Neural cell (in vitro differentiated cells): ENCODE data around the gene BCL2L11. TPM values are rescaled to one million over a fixed set of nuclear protein-coding genes. Genes with fewer than 3 reads are reported as not detected.

Experiments
- H2AFZ ChIP-seq: fragments of 200-600, 300-800 bp; sonication (generic), shearing (Covaris generic); 2 replicates; pipeline ENCODE4 v1.6.0; 2014; ENCODE audit warnings: low read depth, mild to moderate bottlenecking, antibody characterized with exemption, low read length, moderate library complexity
- H3F3A ChIP-seq: fragments of 200-600 bp; shearing (Covaris generic); 2 replicates; pipeline ENCODE4 v1.6.1; 2016; ENCODE audit warnings: mild to moderate bottlenecking, moderate library complexity, mixed read lengths, antibody characterized with exemption, low read length; ENCODE audit not compliant: insufficient read depth, poor library complexity, severe bottlenecking
- H3K27ac ChIP-seq: fragments of 200-600, 300-800 bp; sonication (generic), shearing (Covaris generic); 2 replicates; pipeline ENCODE4 v1.5.1; 2014; ENCODE audit warnings: mild to moderate bottlenecking, low read length, moderate library complexity
- H3K27me3 ChIP-seq: fragments of 300-800, 200-600 bp; sonication (generic), shearing (Covaris generic); 2 replicates; pipeline ENCODE4 v1.6.0; 2014; ENCODE audit warnings: mild to moderate bottlenecking, low read depth, low read length, moderate library complexity; ENCODE audit not compliant: insufficient read depth
- H3K36me3 ChIP-seq: fragments of 300-800, 200-600 bp; sonication (generic), shearing (Covaris generic); 2 replicates; pipeline ENCODE4 v1.5.1; 2014; ENCODE audit warnings: mild to moderate bottlenecking, antibody characterized with exemption, low read length, moderate library complexity; ENCODE audit not compliant: insufficient read depth
- H3K4me2 ChIP-seq: fragments of 300-800, 200-600 bp; sonication (generic), shearing (Covaris generic); 2 replicates; pipeline ENCODE4 v1.6.0; 2014; ENCODE audit warnings: mild to moderate bottlenecking, low read length
- H3K4me3 ChIP-seq: fragments of 300-800, 200-600 bp; sonication (generic), shearing (Covaris generic); 2 replicates; pipeline ENCODE4 v1.5.1; 2014; ENCODE audit warnings: mild to moderate bottlenecking, low read length, moderate library complexity
- H3K79me2 ChIP-seq: fragments of 200-600 bp; shearing (Covaris generic); replicated peaks from 2 replicates; pipeline ENCODE4 v1.6.0; 2014; ENCODE audit warnings: mild to moderate bottlenecking, low read length, moderate library complexity; ENCODE audit not compliant: insufficient read depth
- H3K9ac ChIP-seq: fragments of 300-800, 200-600 bp; sonication (generic), shearing (Covaris generic); 2 replicates; pipeline ENCODE4 v1.6.1; 2016; ENCODE audit warnings: mild to moderate bottlenecking, low read length, mixed read lengths
- H3K9me2 ChIP-seq: fragments of 200-600 bp; shearing (Covaris generic); 2 replicates; pipeline ENCODE4 v1.6.1; 2016; ENCODE audit warnings: mild to moderate bottlenecking, low read length, mixed read lengths; ENCODE audit not compliant: insufficient read depth
- H3K9me3 ChIP-seq: fragments of 200-600, 300-800 bp; sonication (generic), shearing (Covaris generic); 2 replicates; pipeline ENCODE4 v1.6.1; 2016; ENCODE audit warnings: mild to moderate bottlenecking, mixed run types, low read length, moderate library complexity, mixed read lengths
- H4K20me1 ChIP-seq: fragments of 200-600 bp; shearing (Covaris generic); 2 replicates; pipeline ENCODE4 v1.6.1; 2016; ENCODE audit warnings: mild to moderate bottlenecking, mixed run types; ENCODE audit not compliant: insufficient read depth
- EP300 ChIP-seq: fragments of 450-650 bp; conservative IDR thresholded peaks from 2 replicates; pipeline ENCODE4 v1.6.1; 2014; ENCODE audit warnings: antibody characterized with exemption, mild to moderate bottlenecking, moderate library complexity; ENCODE audit not compliant: poor library complexity, severe bottlenecking
- EZH2 ChIP-seq: fragments of 200-600, 300-800 bp; shearing (Covaris generic), sonication (generic); IDR thresholded peaks from 2 replicates; pipeline ENCODE4 v1.6.1; 2014; ENCODE audit warnings: antibody characterized with exemption, low read length, borderline replicate concordance, mild to moderate bottlenecking; ENCODE audit not compliant: insufficient read depth, poor library complexity, severe bottlenecking
- MXI1 ChIP-seq: fragments of 450-650 bp; conservative IDR thresholded peaks from 2 replicates; pipeline ENCODE4 v1.6.1; 2014; ENCODE audit warnings: antibody characterized with exemption, mild to moderate bottlenecking; ENCODE audit not compliant: poor library complexity, severe bottlenecking
- POLR2AphosphoS5 ChIP-seq: IDR thresholded peaks from 2 replicates; pipeline ENCODE4 v1.6.1; 2012
- RAD21 ChIP-seq: fragments of 450-650 bp; conservative IDR thresholded peaks from 2 replicates; pipeline ENCODE4 v1.6.1; 2014; ENCODE audit warnings: antibody characterized with exemption, mild to moderate bottlenecking, moderate library complexity
- SMC3 ChIP-seq: fragments of 450-650 bp; conservative IDR thresholded peaks from 2 replicates; pipeline ENCODE4 v1.6.1; 2014; ENCODE audit warnings: antibody characterized with exemption, mild to moderate bottlenecking, moderate library complexity; ENCODE audit not compliant: poor library complexity
- TAF1 ChIP-seq: IDR thresholded peaks from 2 replicates; pipeline ENCODE4 v1.6.1; 2012; ENCODE audit warnings: low read depth
- polyA plus RNA-seq: library from polyadenylated mRNA; depleted of rRNA; stranded (reverse); fragments of >200 nt; gene quantifications from 2 replicates; pipeline ENCODE4 v1.2.3, GENCODE V29; 2014
- TF ChIP-seq, protein P1 (sequence below): IDR thresholded peaks from 2 replicates; pipeline ENCODE4 v1.6.1; 2012; ENCODE audit warnings: borderline replicate concordance
- TF ChIP-seq, protein P2 (sequence below): fragments of 450-650 bp; IDR thresholded peaks from 2 replicates; pipeline ENCODE4 v1.5.1; 2014; ENCODE audit warnings: antibody characterized with exemption, mild to moderate bottlenecking, moderate library complexity; ENCODE audit not compliant: poor library complexity, severe bottlenecking

BCL2L11 gene
- polyA plus RNA-seq, 1 donor from 2014 or later, result 2.6 TPM

GRCh38 chr2:111196435-111196834 lies 75.7 kb downstream of the BCL2L11 start:
- H4K20me1 ChIP-seq, result no peaks in the 10 kb centered on the region
- no peak overlapping the region for H3K4me3 ChIP-seq
- no peak for TF ChIP-seq RAD21
- TF ChIP-seq MXI1, result no peak
- TF ChIP-seq, protein P1, sequence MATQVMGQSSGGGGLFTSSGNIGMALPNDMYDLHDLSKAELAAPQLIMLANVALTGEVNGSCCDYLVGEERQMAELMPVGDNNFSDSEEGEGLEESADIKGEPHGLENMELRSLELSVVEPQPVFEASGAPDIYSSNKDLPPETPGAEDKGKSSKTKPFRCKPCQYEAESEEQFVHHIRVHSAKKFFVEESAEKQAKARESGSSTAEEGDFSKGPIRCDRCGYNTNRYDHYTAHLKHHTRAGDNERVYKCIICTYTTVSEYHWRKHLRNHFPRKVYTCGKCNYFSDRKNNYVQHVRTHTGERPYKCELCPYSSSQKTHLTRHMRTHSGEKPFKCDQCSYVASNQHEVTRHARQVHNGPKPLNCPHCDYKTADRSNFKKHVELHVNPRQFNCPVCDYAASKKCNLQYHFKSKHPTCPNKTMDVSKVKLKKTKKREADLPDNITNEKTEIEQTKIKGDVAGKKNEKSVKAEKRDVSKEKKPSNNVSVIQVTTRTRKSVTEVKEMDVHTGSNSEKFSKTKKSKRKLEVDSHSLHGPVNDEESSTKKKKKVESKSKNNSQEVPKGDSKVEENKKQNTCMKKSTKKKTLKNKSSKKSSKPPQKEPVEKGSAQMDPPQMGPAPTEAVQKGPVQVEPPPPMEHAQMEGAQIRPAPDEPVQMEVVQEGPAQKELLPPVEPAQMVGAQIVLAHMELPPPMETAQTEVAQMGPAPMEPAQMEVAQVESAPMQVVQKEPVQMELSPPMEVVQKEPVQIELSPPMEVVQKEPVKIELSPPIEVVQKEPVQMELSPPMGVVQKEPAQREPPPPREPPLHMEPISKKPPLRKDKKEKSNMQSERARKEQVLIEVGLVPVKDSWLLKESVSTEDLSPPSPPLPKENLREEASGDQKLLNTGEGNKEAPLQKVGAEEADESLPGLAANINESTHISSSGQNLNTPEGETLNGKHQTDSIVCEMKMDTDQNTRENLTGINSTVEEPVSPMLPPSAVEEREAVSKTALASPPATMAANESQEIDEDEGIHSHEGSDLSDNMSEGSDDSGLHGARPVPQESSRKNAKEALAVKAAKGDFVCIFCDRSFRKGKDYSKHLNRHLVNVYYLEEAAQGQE, result no peak
- TF ChIP-seq, protein P2, sequence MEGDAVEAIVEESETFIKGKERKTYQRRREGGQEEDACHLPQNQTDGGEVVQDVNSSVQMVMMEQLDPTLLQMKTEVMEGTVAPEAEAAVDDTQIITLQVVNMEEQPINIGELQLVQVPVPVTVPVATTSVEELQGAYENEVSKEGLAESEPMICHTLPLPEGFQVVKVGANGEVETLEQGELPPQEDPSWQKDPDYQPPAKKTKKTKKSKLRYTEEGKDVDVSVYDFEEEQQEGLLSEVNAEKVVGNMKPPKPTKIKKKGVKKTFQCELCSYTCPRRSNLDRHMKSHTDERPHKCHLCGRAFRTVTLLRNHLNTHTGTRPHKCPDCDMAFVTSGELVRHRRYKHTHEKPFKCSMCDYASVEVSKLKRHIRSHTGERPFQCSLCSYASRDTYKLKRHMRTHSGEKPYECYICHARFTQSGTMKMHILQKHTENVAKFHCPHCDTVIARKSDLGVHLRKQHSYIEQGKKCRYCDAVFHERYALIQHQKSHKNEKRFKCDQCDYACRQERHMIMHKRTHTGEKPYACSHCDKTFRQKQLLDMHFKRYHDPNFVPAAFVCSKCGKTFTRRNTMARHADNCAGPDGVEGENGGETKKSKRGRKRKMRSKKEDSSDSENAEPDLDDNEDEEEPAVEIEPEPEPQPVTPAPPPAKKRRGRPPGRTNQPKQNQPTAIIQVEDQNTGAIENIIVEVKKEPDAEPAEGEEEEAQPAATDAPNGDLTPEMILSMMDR, result no peak
- TF ChIP-seq EP300, result no peak
- no peak for TF ChIP-seq EZH2
- H3K79me2 ChIP-seq, result no peaks in the 10 kb centered on the region
- H3K27me3 ChIP-seq, result no peaks in the 10 kb centered on the region
- H3K36me3 ChIP-seq, result no peaks in the 10 kb centered on the region
- H3K27ac ChIP-seq, result no peak overlapping the region
- no peak overlapping the region for H2AFZ ChIP-seq
- H3K9ac ChIP-seq, result no peak overlapping the region
- no peaks in the 10 kb centered on the region for H3K9me2 ChIP-seq
- no peak overlapping the region for H3K4me2 ChIP-seq
- no peaks in the 10 kb centered on the region for H3K9me3 ChIP-seq
- no peaks in the 10 kb centered on the region for H3F3A ChIP-seq

GRCh38 chr2:111198701-111199100 lies 78.0 kb downstream of the BCL2L11 start:
- Histone ChIP-seq H3K4me3 (no peak overlapping the region), H3F3A (no peaks in the 10 kb centered on the region), H3K27ac (no peak overlapping the region), H4K20me1 (no peaks in the 10 kb centered on the region), H3K9ac (no peak overlapping the region), H2AFZ (no peak overlapping the region), H3K4me2 (no peak overlapping the region), H3K27me3 (no peaks in the 10 kb centered on the region), H3K9me3 (no peaks in the 10 kb centered on the region), H3K36me3 (no peaks in the 10 kb centered on the region), H3K79me2 (no peaks in the 10 kb centered on the region), H3K9me2 (no peaks in the 10 kb centered on the region)
- TF ChIP-seq, protein P2, result no peak
- no peak for TF ChIP-seq EP300
- TF ChIP-seq MXI1, result no peak
- TF ChIP-seq RAD21, result no peak
- TF ChIP-seq POLR2AphosphoS5, result no peak
- TF ChIP-seq TAF1, result no peak
- no peak for TF ChIP-seq EZH2
- TF ChIP-seq SMC3, result no peak
- TF ChIP-seq, protein P1, result no peak
